A673 (cell line): Measurements from ENCODE around the gene CDK19. TPM values are rescaled to one million over a fixed set of nuclear protein-coding genes. Genes with fewer than 3 reads are reported as not detected.

ENCODE experiments used
- BruUV-seq: library from RNA; stranded (reverse); fragments of 400-500 nt; replicated peaks from 2 replicates; lab custom pipeline; 2021; lab: Mats Ljungman, UMichigan
- CTCF ChIA-PET: fragments of 300-600 bp; sonication (Branson Sonifier 250); formaldehyde crosslinking; loops from one replicate; lab custom pipeline; 2022; ENCODE audit warnings: antibody characterized with exemption; lab: Charles Lee
- POLR2A ChIA-PET: fragments of 300-600 bp; sonication (Branson Sonifier 250); formaldehyde crosslinking; loops from one replicate; lab custom pipeline; 2022; ENCODE audit warnings: antibody characterized with exemption; ENCODE audit not compliant: low non-redundant PET; lab: Charles Lee
- DNase-seq: peaks from one replicate; pipeline ENCODE4 v3.0.0-alpha.2; 2015; ENCODE audit warnings: low spot score
- H3K27ac ChIP-seq: fragments of 200-600 bp; sonication (generic); 2 replicates; pipeline ENCODE4 v1.5.1; 2016; ENCODE audit warnings: mixed run types, low read depth, mild to moderate bottlenecking, mixed read lengths, antibody characterized with exemption, low read length; ENCODE audit not compliant: poor library complexity, severe bottlenecking
- H3K27me3 ChIP-seq: fragments of 200-600 bp; sonication (generic); replicated peaks from 2 replicates; pipeline ENCODE4 v1.6.1; 2017; ENCODE audit warnings: mixed run types, low read depth, mild to moderate bottlenecking, mixed read lengths, antibody characterized with exemption, low read length; ENCODE audit not compliant: insufficient read depth, poor library complexity
- H3K36me3 ChIP-seq: fragments of 200-600 bp; sonication (generic); 2 replicates; pipeline ENCODE4 v1.6.1; 2016; ENCODE audit warnings: mixed run types, mild to moderate bottlenecking, mixed read lengths, antibody characterized with exemption, low read length; ENCODE audit not compliant: insufficient read depth, poor library complexity, severe bottlenecking
- H3K4me1 ChIP-seq: fragments of 200-600 bp; sonication (generic); 2 replicates; pipeline ENCODE4 v1.6.1; 2017; ENCODE audit warnings: mixed run types, mild to moderate bottlenecking, mixed read lengths, antibody characterized with exemption, low read length; ENCODE audit not compliant: insufficient read depth, poor library complexity, severe bottlenecking
- H3K4me3 ChIP-seq: fragments of 200-600 bp; sonication (generic); 2 replicates; pipeline ENCODE4 v1.5.1; 2016; ENCODE audit warnings: low read depth, mixed run types, mild to moderate bottlenecking, mixed read lengths, low read length; ENCODE audit not compliant: poor library complexity, severe bottlenecking
- H3K9me3 ChIP-seq: fragments of 200-600 bp; sonication (generic); 2 replicates; pipeline ENCODE4 v1.6.1; 2016; ENCODE audit warnings: mixed run types, low read depth, mild to moderate bottlenecking, mixed read lengths, antibody characterized with exemption, low read length; ENCODE audit not compliant: poor library complexity, severe bottlenecking
- EZH2 ChIP-seq: fragments of 200-600 bp; sonication (generic); IDR thresholded peaks from 2 replicates; pipeline ENCODE4 v1.6.1; 2017; ENCODE audit warnings: borderline replicate concordance, low read depth, mild to moderate bottlenecking, mixed read lengths, antibody characterized with exemption, low read length; ENCODE audit not compliant: poor library complexity, severe bottlenecking
- intact Hi-C: fragments of 100-400 bp; cut with micrococcal nuclease; formaldehyde crosslinking; loops from one replicate; pipeline ENCODE4 v1.10.0; 2022; ENCODE audit not compliant: unreplicated experiment
- total RNA-seq: library from RNA; stranded (reverse); gene quantifications from 2 replicates; pipeline ENCODE4 v1.2.3, GENCODE V29; 2021
- TF ChIP-seq, protein P1 (sequence below): fragments of 300-800, 200-600 bp; sonication (generic); conservative IDR thresholded peaks from 2 replicates; pipeline ENCODE4 v1.5.1; 2017; ENCODE audit warnings: low read depth, mild to moderate bottlenecking, antibody characterized with exemption, low read length, moderate library complexity, mixed read lengths

The CDK19 gene
- total RNA-seq, 1 experiment from 2014 or later, result 23.7 TPM

DNA sequence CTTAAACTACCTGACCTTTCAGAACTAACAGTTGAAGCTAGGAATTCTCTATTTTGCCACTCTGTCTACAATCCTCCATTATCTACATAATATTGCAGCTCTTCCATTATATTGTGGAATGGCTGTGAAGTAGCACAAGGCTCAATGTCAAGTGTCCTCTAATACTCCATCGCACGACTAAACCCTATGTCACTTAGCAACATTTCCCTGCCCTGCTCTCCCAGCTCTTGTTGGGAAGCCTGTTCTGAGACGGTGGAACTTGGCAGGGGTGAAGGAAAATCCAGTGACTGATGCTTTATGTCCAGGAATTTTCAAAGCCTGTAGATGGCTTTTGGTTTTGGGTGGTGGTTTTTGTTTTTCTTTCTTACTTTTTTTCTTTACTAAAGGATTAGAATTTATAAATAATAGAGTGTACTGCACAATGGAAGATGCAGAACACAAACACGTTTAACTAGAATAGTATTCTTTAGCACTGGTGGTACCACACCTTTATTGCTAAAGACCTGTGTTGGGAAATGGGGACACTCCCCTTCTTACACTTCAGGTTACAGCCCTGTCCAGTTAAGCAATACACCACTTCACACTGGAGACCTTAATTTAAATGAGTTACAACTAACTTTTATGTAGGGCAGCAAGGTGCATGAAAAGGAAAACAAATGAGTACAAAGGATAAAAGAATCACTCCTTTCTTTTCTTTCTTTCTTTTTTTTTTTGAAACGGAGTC lies 38.6 kb upstream of the CDK19 start:
- CTCF ChIA-PET, result no interaction called here
- BruUV-seq, result no TSS peak
- intact Hi-C loops, result no loop called here
- DNase-seq, result no peak
- no peak overlapping the region for H3K4me3 ChIP-seq
- POLR2A ChIA-PET, result no interaction called here
- no peaks in the 10 kb centered on the region for H3K36me3 ChIP-seq
- no peak overlapping the region for H3K27ac ChIP-seq
- H3K4me1 ChIP-seq, result no peaks in the 10 kb centered on the region
- no peaks in the 10 kb centered on the region for H3K9me3 ChIP-seq
- H3K27me3 ChIP-seq, result no peaks in the 10 kb centered on the region
- TF ChIP-seq EZH2, result no peak
- TF ChIP-seq, protein P1, sequence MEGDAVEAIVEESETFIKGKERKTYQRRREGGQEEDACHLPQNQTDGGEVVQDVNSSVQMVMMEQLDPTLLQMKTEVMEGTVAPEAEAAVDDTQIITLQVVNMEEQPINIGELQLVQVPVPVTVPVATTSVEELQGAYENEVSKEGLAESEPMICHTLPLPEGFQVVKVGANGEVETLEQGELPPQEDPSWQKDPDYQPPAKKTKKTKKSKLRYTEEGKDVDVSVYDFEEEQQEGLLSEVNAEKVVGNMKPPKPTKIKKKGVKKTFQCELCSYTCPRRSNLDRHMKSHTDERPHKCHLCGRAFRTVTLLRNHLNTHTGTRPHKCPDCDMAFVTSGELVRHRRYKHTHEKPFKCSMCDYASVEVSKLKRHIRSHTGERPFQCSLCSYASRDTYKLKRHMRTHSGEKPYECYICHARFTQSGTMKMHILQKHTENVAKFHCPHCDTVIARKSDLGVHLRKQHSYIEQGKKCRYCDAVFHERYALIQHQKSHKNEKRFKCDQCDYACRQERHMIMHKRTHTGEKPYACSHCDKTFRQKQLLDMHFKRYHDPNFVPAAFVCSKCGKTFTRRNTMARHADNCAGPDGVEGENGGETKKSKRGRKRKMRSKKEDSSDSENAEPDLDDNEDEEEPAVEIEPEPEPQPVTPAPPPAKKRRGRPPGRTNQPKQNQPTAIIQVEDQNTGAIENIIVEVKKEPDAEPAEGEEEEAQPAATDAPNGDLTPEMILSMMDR, result no peak

DNA sequence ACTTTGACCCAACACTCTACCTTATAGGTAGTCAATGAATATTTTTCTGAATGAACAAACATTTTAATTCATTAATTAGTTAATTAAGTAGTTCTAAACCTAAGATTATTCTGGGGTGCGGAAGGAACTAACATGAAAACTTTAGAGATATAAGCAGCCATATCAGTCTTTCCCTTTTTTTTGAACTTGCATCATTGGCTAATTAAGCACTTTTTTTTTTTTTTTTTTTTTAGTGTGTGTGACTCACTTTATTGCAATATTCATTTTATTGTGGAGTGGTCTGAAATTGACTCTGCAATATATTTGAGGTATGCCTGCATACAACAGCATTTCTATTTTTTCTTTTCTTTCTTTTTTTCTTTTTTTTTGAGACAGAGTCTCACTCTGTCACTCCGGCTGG lies 37.5 kb upstream of the CDK19 start:
- Histone ChIP-seq H3K4me3 (no peak overlapping the region), H3K27me3 (no peaks in the 10 kb centered on the region), H3K4me1 (no peaks in the 10 kb centered on the region), H3K9me3 (no peaks in the 10 kb centered on the region), H3K36me3 (no peaks in the 10 kb centered on the region), H3K27ac (no peak overlapping the region)
- intact Hi-C loops, result no loop called here
- DNase-seq, result no peak
- no peak for TF ChIP-seq EZH2
- TF ChIP-seq, protein P1, result no peak
- BruUV-seq, result no TSS peak
- POLR2A ChIA-PET, result no interaction called here
- CTCF ChIA-PET, result no interaction called here

DNA sequence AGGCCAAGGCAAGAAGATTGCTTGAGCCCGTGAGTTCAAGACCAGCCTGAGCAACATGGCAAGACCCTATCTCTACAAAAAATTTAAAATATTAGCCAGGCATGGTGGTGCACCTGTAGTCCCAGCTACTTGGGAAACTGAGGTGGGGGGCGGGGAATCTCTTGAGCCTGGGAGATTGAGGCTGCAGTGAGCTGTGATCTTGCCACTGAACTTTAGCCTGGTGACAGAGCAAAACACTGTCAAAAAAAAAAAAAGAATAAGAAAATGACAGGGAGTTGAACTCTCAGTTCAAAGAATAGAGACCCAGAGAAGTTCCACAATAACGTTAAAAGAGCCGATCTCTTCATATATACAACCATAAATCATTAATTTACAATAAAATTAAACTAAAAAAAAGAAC lies 34.5 kb upstream of the CDK19 start:
- no peaks in the 10 kb centered on the region for H3K9me3 ChIP-seq
- no TSS peak for BruUV-seq
- H3K4me3 ChIP-seq, result no peak overlapping the region
- DNase-seq, result no peak
- no peaks in the 10 kb centered on the region for H3K4me1 ChIP-seq
- H3K27ac ChIP-seq, result no peak overlapping the region
- ChIA-PET CTCF (no interaction called here), POLR2A (no interaction called here)
- H3K36me3 ChIP-seq, result no peaks in the 10 kb centered on the region
- TF ChIP-seq, protein P1, result no peak
- TF ChIP-seq EZH2, result no peak
- intact Hi-C loops, result no loop called here
- H3K27me3 ChIP-seq, result no peaks in the 10 kb centered on the region
